Endometrial microvascular endothelial cells (primary cell): ENCODE measurements around the gene RINT1. TPM values are rescaled to one million over a fixed set of nuclear protein-coding genes. Genes with fewer than 3 reads are reported as not detected.
"Not testable (repeated sequence)": the region's sequence is repeated elsewhere in the genome, so short reads cannot be mapped to it uniquely, and the experiment has no call there.

ENCODE experiments used
- in situ Hi-C: cut with HindIII; loops from 2 replicates; pipeline ENCODE4 v1.10.0; 2017; ENCODE audit warnings: low sequenced_read_pairs, low pct_unique_long_range_greater_than_20kb; ENCODE audit errors: inconsistent ontology term
- total RNA-seq: library from RNA; depleted of rRNA; stranded (reverse); fragments of >200 nt; gene quantifications from one replicate; pipeline ENCODE4 v1.2.3, GENCODE V29; 2015; ENCODE audit errors: inconsistent ontology term

RINT1 gene
- total RNA-seq, 1 donor from 2014 or later, result 18.5 TPM

GRCh38 chr7:105589356-105590077, 57.5 kb downstream of the RINT1 start:
- in situ Hi-C loops, result no loop called here

GRCh38 chr7:105590793-105591192, 58.8 kb downstream of the RINT1 start:
- in situ Hi-C loops, result no loop called here

- in situ Hi-C loops, result no loop called here
Measured at GRCh38 chr7:105591522-105591921, 59.5 kb downstream of the RINT1 start.

DNA sequence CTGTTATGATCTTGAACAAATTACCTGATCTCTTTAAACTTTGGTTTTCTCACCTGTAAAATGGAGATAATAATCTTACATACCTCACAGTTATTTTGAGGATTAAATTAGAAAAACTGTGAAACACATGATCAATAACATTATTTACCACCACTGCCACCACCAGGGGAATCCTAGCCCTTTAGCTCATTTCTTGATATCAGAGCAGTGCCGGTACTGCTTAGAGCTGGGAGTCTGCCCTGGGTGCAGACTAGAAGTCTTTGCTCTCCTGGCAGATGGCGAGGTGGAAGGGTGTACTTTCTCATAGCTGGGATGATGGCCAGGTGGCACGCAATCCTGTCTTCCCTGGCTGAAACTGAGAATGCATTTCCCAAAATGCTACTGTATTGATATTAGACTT, 62.0 kb downstream of the RINT1 start:
- in situ Hi-C loops, result no loop called here

DNA sequence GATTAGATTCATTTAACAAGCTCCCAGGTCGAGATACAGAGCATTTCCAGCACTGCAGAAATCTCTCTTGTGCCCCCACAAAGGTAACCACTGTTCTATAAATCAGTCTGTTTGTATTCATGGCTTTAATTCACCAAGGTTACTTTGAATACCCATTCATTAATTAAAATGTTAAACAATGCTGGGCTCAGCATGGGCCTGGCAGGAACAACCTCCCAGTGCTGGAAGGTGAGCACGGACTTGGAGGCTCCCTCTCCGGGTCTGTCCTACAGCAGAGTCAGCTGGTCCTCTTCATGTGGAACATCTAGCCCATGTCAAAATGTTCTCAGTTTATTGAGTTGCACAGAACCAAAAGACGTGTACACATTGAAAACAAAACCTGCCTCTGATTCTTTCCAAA, 64.9 kb downstream of the RINT1 start:
- in situ Hi-C loops, result no loop called here

GRCh38 chr7:105599080-105599479, 67.1 kb downstream of the RINT1 start:
- in situ Hi-C loops, result not testable (repeated sequence)

DNA sequence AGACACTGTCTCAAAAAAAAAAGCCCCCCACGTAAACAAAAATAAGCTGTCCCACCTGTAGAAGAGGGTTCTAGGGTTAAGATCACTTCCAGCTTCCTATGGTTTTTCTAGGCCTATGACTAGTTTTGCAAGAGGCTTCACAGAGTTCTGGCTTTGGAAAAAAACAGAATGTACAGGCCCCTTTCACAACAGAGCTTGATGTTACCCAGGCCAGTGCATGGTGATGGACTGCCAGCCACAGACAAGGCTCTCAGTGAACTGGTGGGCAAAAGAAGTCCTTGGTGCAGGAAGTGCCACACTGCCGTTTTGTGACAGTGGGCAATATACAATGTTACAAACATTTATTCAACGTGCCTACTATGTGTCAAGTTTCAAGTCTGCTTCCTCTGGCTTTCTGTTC, 67.5 kb downstream of the RINT1 start:
- in situ Hi-C loops, result no loop called here

DNA sequence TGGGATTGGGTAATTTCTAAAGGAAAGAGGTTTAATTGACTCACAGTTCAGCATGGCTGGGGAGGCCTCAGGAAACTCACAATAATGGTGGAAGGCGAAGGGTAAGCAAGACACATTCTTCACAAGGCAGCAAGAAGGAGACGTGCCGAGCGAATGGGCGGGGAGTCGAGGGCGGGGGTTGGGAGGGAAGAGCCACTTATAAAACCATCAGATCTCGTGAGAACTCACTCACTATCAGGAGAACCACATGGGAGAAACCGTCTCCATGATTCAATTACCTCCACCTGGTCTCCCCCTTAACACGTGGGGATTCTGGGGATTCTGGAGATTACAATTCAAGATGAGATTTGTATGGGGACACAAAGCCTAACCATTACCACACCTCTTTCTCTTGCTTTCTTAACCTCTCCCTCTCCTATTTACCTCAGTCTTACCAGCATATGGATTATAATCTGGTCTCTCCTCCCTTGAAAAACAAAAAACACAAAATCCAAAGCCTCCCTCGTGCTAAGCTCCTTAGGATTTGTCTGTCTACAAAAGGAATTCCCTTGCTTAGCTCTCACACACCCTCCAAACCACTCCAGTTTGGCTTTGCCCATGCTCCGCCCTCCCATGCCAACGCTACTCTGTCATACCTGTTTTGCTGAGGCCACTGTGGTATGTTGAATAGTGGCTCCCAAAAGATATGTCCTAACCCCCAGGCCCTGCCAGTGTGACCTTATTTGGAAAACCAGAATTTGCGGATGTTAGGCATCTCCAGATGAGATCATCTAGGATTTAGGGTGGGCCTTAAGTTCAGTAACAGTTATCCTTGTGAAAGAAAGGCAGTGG, 68.9 kb downstream of the RINT1 start:
- in situ Hi-C loops, result no loop called here

- in situ Hi-C loops, result no loop called here
Measured at GRCh38 chr7:105602325-105603305, 70.6 kb downstream of the RINT1 start.

DNA sequence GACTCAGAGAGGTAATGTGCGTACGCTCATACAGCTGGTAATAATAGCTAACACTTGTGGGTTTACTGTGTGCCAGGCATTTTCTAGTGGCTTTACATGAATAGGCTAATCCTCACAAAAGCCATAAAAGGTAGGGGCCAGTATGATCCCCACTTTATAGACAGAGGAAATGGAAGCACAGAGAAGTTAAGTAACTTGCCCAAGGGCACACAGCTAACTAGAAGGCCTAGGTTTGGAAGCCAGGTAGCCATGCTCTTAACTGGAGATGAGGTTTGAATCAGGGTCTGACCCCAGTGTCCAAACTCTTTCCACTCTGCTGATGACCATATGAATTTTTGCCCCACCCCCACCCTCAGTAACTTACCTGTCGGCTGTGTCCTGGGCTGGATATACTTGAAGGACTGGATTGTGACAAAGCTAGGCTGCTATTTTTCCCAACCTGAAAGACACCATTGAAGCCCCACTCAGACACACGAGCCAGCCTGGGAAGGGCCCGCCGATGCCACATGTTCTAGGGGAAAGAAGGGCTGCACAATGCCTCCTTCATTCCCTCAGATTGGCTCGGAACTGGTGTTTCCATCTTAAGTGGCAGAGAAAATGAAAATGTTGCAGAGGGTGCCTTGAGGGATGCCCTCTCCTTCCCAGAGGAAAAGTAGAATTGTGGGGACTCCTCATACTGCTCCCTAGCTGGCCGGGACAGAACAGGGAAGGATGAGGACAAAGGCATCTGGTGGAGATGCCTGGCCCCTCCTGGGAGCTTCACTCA, 78.3 kb downstream of the RINT1 start:
- in situ Hi-C loops, result no loop called here

DNA sequence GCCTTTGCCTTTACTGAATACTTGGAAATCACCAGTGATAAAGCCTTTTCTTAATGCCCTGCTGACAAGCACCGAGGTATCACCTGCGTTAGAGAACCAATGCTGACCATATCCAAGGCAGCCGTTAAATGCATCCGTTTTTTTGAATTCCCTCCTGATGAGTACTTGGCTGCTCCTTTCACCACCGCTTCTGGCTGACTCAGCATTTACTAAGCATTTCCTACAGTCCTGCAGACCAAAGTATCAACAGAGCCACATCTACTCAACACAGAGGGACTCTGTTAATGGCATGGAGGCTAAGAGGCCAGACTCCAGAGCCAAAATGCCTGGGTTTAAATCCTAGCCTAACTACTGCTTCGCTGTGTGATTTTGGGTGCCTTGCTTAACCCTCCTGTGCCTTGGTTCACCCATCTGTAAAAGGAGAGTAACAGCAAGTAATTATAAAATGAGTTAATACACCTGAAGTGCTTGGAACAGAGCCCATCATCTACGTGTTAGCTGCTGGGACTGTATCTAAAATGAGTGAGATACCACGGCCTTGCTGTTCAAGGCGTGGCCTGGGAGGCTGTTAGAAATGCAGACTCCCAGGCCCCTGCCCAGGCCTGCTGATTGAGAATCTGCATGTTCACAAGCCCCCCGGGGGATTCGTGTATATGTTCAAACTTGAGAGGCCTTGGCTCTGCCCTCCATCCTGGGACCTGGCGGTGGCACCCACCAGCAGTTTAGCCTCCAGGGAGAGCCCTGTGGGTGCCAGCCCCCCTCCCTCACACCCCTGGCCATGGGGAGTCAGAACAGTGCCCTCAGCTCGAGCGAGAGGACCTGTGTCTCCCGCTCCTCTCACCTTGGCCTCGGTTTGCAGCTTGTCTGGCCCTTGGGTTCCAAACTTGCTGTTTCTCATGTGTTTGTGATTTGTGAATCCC, 80.1 kb downstream of the RINT1 start:
- in situ Hi-C loops, result no loop called here

GRCh38 chr7:105612806-105613205, 80.8 kb downstream of the RINT1 start:
- in situ Hi-C loops, result no loop called here

GRCh38 chr7:105613611-105614330, 81.8 kb downstream of the RINT1 start:
- in situ Hi-C loops, result no loop called here

- in situ Hi-C loops, result no loop called here
Measured at GRCh38 chr7:105614341-105614840, 82.4 kb downstream of the RINT1 start.
